GM19025 (cell line): ENCODE measurements around the gene KCTD16.

Experiments
- ATAC-seq: cut with Tn5 transposase; IDR thresholded peaks from one replicate; pipeline ENCODE4 v1.9.1; 2021; ENCODE audit warnings: mild to moderate bottlenecking, low read depth, moderate library complexity; ENCODE audit not compliant: unreplicated experiment

Gene KCTD16

DNA sequence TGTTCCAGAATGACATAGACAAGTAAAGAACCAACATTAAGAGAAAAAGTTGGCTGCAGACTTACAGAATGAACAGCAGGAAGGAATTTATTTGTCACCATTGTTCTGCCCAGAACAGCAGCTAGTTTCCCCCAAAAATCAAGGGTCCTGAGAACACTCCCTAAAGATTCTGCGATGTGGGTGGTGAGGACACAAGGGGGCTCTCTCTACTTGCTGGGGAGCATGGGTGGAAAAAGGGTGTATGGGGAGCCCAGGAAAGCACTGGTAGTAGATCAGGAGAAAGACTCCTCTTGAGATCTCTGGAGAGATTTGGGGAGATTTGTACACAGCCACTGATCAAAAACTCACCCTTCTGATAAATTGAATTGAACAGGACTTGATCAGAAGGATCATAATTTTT is 316.5 kb downstream of the KCTD16 start:
- no peak for ATAC-seq

DNA sequence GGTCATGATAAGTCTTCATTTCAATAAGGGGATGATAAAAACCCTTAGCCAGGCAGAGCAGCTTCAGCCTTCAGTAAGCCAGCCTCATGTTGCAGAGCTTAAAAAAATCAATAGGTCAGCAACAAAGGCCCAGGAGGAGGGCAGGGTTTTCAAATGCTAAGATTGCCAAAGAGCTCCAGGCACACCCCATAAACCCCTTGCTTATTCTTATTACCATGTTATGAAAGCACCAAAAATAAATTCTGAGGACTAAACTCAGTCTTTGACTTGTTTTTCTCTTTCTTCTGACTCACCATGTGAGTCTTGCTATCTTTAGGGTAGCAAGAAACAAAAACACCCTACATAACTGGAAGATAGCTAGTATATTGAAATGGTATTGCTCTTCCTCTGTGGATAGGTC is 317.1 kb downstream of the KCTD16 start:
- ATAC-seq, result no peak

DNA sequence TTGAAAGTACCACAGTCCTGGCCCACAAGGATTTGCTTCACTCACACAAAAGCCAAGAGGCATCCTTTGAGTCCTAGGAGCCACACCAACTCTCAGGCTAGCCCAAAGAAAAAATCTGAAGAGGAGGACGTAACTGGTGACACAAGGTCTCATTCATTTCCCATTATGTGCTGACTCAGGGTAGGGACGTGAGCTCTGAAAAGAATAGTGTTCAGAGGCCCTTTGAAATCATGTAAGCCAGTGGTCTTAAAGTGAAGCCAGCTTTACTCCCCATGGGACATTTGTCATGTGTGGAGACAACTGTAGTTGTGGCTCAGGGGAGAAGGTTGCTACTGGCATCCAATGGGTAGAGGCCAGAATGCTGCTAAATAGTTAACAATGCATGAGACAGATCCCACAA is 332.4 kb downstream of the KCTD16 start:
- ATAC-seq, result no peak

DNA sequence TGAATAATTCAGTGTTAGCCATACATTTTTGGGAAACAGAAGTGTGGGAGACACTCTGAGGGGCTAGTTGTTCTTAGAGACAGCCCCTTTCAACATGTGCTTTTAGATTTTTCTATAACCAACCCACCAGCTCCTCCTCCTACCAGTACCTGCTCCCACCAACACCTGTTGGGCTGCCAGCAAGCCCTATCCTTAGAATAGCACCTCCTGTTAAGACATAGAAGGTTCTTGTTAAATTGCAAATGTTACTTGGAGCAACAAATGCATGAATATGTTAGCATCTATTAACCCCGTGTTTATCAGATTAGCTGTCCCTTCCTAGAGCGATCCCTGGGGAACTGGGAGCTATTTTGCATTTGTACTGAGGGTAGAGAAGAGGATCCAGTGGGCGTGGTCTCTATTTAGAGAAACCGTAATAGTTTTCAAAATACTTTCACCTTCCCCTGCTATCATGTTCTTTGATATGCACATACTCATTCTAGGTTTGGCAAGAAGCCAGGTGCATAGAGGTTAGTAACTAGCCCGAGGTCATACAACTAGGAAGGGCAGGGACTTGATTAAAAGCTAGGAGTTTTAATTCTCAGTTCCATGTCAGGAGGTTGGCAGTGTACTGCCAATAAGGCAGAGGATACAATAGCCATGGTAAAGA is 334.4 kb downstream of the KCTD16 start:
- no peak for ATAC-seq

DNA sequence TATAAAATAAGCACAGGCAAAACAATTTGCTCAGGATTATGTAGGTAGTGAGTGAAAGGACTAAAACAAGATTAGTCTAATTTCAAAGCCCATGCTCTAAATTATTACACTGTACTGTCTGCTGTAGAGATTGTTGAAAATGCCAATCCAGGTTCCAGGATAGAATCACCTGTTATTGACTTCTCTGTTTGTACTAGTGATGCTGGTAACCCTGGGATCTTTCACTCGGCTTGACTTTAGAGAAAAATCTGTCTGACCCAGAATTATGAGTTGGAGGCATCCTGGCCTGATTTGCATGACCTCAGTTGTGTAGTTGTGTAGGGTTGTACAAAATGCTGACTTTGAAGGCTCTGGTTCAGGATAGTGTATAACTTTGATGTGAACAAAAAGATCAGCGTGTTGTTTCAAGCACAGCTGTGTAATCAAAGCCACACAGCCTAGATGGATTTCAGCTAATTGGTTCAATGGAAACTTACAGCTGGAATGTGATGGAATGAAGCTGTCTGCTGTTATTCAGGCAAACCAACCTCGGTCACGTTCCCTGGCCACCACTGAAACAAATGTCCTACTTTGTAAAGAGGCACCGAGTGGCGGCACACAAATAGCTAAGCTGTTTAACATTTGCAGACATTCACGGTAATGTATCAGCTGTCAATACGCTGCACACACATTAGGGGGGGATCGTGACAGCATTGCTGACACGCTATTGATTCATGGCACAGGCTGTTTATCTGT is 340.3 kb downstream of the KCTD16 start:
- no peak for ATAC-seq

DNA sequence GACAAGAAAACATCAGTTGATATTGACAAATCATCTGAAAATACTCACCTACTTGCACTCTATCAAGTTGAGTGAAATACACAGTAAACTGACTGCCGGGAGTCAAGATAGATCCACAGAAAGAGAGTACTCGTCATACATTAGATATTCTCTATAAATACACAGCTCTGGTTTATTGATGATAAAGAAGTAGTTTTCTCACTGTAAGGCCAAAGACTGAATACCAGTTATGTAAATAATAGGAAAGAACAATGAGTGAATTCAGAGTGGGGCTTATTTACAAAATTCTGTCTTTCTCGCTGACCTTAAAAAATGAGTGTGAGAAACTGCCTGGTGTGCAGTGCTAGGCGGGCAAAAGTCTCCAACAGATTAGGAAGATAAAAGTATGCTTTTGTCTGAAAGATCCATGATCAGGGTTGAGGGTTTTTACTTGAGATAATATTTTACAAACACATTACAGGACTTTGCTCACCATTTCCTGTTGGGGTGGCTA is 341.0 kb downstream of the KCTD16 start:
- ATAC-seq, result no peak

DNA sequence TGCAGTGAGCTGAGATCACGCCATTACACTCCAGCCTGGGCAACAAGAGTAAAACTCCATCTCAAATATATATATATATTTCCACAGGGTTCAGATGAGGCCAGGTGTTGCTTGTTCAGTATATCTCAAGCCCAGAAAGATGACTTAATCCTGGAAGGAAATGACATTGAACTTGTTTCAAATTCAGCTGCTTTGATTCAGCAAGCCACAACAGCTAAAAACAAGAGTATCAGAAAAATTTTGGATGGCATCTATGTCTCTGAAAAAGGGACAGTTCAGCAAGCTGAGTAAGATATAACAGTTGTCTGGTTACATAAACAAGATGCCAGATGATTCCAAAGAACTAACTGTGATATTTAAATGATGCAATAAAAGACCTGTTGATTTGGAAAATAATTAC is 352.0 kb downstream of the KCTD16 start:
- ATAC-seq, result no peak

DNA sequence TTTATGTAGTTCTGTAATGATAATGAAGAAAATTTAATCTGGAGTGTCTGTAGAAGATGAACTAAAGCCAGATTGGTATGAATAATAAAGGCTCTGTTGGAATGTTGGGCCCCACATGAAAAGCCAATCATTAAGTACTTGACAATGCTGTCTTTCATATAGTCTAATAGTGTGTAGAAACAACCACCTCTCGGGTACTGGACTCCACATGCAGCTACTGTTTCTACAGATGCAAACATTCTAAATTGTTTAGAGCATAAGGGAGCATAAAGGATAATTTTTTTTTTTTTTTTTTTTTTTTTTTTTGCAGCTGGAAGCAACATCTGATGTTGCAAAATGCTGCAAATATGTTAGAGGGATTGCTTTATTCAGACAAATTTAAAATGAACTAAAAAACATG is 354.3 kb downstream of the KCTD16 start:
- no peak for ATAC-seq

DNA sequence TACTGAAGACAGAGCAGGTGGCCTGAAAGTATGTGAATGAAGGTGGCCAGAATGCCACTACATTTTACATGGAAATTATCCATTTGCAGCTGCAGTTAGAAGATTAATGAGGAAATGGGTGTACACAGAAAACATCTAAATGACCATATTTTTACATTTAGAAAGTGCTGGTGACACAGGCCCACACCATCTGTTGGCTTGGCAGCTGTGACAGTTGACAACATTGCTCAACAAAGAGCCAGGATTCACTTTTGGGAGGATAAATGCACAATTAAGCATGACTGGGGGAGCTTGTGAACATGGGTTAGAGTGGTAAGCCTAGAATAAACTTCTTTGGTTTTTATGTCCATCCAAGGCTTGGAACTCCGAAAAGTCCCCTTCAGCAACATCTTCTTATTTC is 360.5 kb downstream of the KCTD16 start:
- ATAC-seq, result no peak
